H9 (cell line): ENCODE results near the gene RTN1. TPM values are rescaled to one million over a fixed set of nuclear protein-coding genes. Genes with fewer than 3 reads are reported as not detected.

ENCODE experiments used
- DNase-seq: peaks from one replicate; pipeline ENCODE4 v3.0.0-alpha.2; 2017
- H2AFZ ChIP-seq: one replicate; pipeline ENCODE4 v1.6.1; 2013; ENCODE audit warnings: mild to moderate bottlenecking, low read length, control low read depth, moderate library complexity
- H2AK5ac ChIP-seq: 2 replicates; pipeline ENCODE4 v1.6.1; 2013; ENCODE audit warnings: low read length, control low read depth, mixed read lengths; ENCODE audit not compliant: insufficient read length
- H2BK120ac ChIP-seq: one replicate; pipeline ENCODE4 v1.6.1; 2013; ENCODE audit warnings: low read depth, mild to moderate bottlenecking, low read length, control low read depth, inconsistent platforms; ENCODE audit not compliant: poor library complexity, severe bottlenecking
- H2BK12ac ChIP-seq: 2 replicates; pipeline ENCODE4 v1.6.1; 2013; ENCODE audit warnings: low read length, control low read depth, mixed read lengths, low read depth; ENCODE audit not compliant: insufficient read length
- H2BK15ac ChIP-seq: 2 replicates; pipeline ENCODE4 v1.6.1; 2013; ENCODE audit warnings: low read depth, low read length, control low read depth
- H2BK20ac ChIP-seq: one replicate; pipeline ENCODE4 v1.6.1; 2013; ENCODE audit warnings: low read depth, mild to moderate bottlenecking, low read length, control low read depth, inconsistent platforms; ENCODE audit not compliant: poor library complexity, severe bottlenecking
- H2BK5ac ChIP-seq: 2 replicates; pipeline ENCODE4 v1.6.1; 2013; ENCODE audit warnings: low read length, control low read depth, mixed read lengths; ENCODE audit not compliant: insufficient read length
- H3K14ac ChIP-seq: 2 replicates; pipeline ENCODE4 v1.6.1; 2013; ENCODE audit warnings: low read length, control low read depth; ENCODE audit not compliant: insufficient read depth
- H3K18ac ChIP-seq: 2 replicates; pipeline ENCODE4 v1.6.1; 2013; ENCODE audit warnings: low read depth, mild to moderate bottlenecking, mixed read lengths, low read length, control low read depth; ENCODE audit not compliant: insufficient read length
- H3K23ac ChIP-seq: 2 replicates; pipeline ENCODE4 v1.6.1; 2013; ENCODE audit warnings: low read length, control low read depth, mixed read lengths, low read depth; ENCODE audit not compliant: insufficient read length
- H3K23me2 ChIP-seq: 2 replicates; pipeline ENCODE4 v1.6.1; 2013; ENCODE audit warnings: low read depth, mild to moderate bottlenecking, mixed read lengths, low read length, control low read depth; ENCODE audit not compliant: insufficient read length, poor library complexity, severe bottlenecking
- H3K27ac ChIP-seq: 2 replicates; pipeline ENCODE4 v1.5.1; 2013; ENCODE audit warnings: low read length, control low read depth, mixed read lengths, low read depth; ENCODE audit not compliant: insufficient read length
- H3K27me3 ChIP-seq: 2 replicates; pipeline ENCODE4 v1.6.1; 2013; ENCODE audit warnings: low read length, control low read depth, inconsistent platforms; ENCODE audit not compliant: insufficient read depth
- H3K4ac ChIP-seq: 2 replicates; pipeline ENCODE4 v1.6.1; 2013; ENCODE audit warnings: low read depth, mild to moderate bottlenecking, control low read depth, inconsistent platforms, low read length, moderate library complexity
- H3K4me1 ChIP-seq: 2 replicates; pipeline ENCODE4 v1.6.1; 2013; ENCODE audit warnings: low read length, control low read depth, inconsistent platforms; ENCODE audit not compliant: insufficient read depth
- H3K4me2 ChIP-seq: 2 replicates; pipeline ENCODE4 v1.6.1; 2013; ENCODE audit warnings: low read length, control low read depth, mixed read lengths; ENCODE audit not compliant: insufficient read length, insufficient read depth
- H3K56ac ChIP-seq: 2 replicates; pipeline ENCODE4 v1.6.1; 2013; ENCODE audit warnings: low read depth, mild to moderate bottlenecking, mixed read lengths, low read length, control low read depth; ENCODE audit not compliant: insufficient read length
- H3K79me1 ChIP-seq: 2 replicates; pipeline ENCODE4 v1.6.1; 2013; ENCODE audit warnings: low read depth, mild to moderate bottlenecking, moderate library complexity, low read length, control low read depth, inconsistent platforms; ENCODE audit not compliant: insufficient read depth, poor library complexity, severe bottlenecking
- H3K79me2 ChIP-seq: 2 replicates; pipeline ENCODE4 v1.6.1; 2013; ENCODE audit warnings: low read length, control low read depth, inconsistent platforms; ENCODE audit not compliant: insufficient read depth
- H3K9ac ChIP-seq: 2 replicates; pipeline ENCODE4 v1.6.1; 2013; ENCODE audit warnings: low read length, control low read depth, mixed read lengths; ENCODE audit not compliant: insufficient read length; ENCODE audit errors: extremely low read depth
- H3K9me3 ChIP-seq: one replicate; pipeline ENCODE4 v1.6.1; 2013; ENCODE audit warnings: low read depth, low read length, inconsistent platforms; ENCODE audit not compliant: control insufficient read depth
- H3T11ph ChIP-seq: one replicate; pipeline ENCODE4 v1.6.1; 2013; ENCODE audit warnings: mild to moderate bottlenecking, low read length, control low read depth, inconsistent platforms
- H4K20me1 ChIP-seq: one replicate; pipeline ENCODE4 v1.6.1; 2013; ENCODE audit not compliant: control insufficient read depth, insufficient read length, insufficient read depth
- H4K5ac ChIP-seq: 2 replicates; pipeline ENCODE4 v1.6.1; 2013; ENCODE audit warnings: low read depth, mild to moderate bottlenecking, mixed read lengths, low read length, control low read depth; ENCODE audit not compliant: insufficient read length
- H4K8ac ChIP-seq: replicated peaks from 2 replicates; pipeline ENCODE4 v1.6.1; 2013; ENCODE audit warnings: low read length, control low read depth, mixed read lengths, low read depth; ENCODE audit not compliant: insufficient read length
- H4K91ac ChIP-seq: 2 replicates; pipeline ENCODE4 v1.6.1; 2013; ENCODE audit warnings: low read depth, mild to moderate bottlenecking, moderate library complexity, mixed read lengths, low read length, control low read depth; ENCODE audit not compliant: insufficient read length
- H3K27ac Mint-ChIP-seq, 3 experiments: 2 replicates in 2 of 3; 3 replicates in 1 of 3; pipeline ENCODE4 v1.8.0; 2020 to 2021; ENCODE audit warnings: mixed read lengths in 3 of 3, mild to moderate bottlenecking in 1 of 3, moderate library complexity in 1 of 3
- H3K27me3 Mint-ChIP-seq: 2 replicates; pipeline ENCODE4 v1.8.0; 2021; ENCODE audit warnings: low read depth, mild to moderate bottlenecking, moderate library complexity, mixed read lengths
- H3K36me3 Mint-ChIP-seq, 3 experiments: 2 replicates in 2 of 3; 3 replicates in 1 of 3; pipeline ENCODE4 v1.8.0; 2020 to 2021; ENCODE audit warnings: low read depth in 3 of 3, mixed read lengths in 3 of 3; ENCODE audit not compliant: insufficient read depth in 1 of 3
- H3K4me1 Mint-ChIP-seq, 2 experiments: 2 replicates each; pipeline ENCODE4 v1.8.0; 2020; ENCODE audit warnings: mixed read lengths in 2 of 2
- H3K4me3 Mint-ChIP-seq, 2 experiments: 2 replicates in 1 of 2; 3 replicates in 1 of 2; pipeline ENCODE4 v1.8.0; 2020 to 2021; ENCODE audit warnings: mild to moderate bottlenecking in 2 of 2, mixed read lengths in 2 of 2, moderate library complexity in 1 of 2
- H3K9me3 Mint-ChIP-seq, 2 experiments: 2 replicates in 1 of 2; 3 replicates in 1 of 2; pipeline ENCODE4 v1.8.0; 2020; ENCODE audit warnings: mild to moderate bottlenecking in 2 of 2, mixed read lengths in 2 of 2, moderate library complexity in 1 of 2
- CTCF ChIP-seq: fragments of 200-600 bp; sonication (generic); conservative IDR thresholded peaks from 3 replicates; pipeline ENCODE4 v1.8.0; 2021; ENCODE audit warnings: antibody characterized with exemption, mild to moderate bottlenecking
- WGBS: extraction: QIAGEN DNeasy Blood & Tissue Kit; methylation state at CpG from one replicate; pipeline ENCODE4 v1.1.7; 2013; ENCODE audit warnings: missing lambda C conversion rate, low lambda C conversion rate, mixed read lengths; ENCODE audit not compliant: insufficient read length; ENCODE audit errors: extremely low coverage; 5-methylcytosine and 5-hydroxymethylcytosine counted together
- total RNA-seq: library from RNA; stranded (reverse); gene quantifications from 2 replicates; pipeline ENCODE4 v1.2.1, GENCODE V29; 2021

The RTN1 gene
- total RNA-seq, 1 experiment from 2014 or later, result 1.8 TPM

DNA sequence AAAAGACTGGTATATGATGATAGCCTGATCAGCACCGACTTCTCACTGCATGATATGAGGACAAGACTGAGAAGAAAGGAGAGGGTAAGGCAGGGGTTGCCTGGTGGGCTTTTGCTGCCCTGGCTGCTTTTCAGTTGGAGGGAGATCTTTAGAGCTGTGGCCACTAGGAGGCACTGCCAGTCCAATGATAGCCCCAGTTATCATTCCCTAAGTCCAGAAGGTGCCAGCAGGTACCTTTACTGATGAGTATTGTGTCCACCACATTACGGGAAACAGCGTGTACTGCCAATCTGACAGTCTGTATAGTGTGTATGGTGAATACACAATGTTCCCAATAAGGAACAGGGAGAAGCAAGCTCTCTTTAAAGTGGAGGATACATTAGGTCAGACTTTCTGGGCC, 238.2 kb downstream of the RTN1 start:
- Histone ChIP-seq H2BK15ac (no peak overlapping the region), H2BK5ac (no peak overlapping the region), H2BK120ac (no peak overlapping the region), H3K23me2 (no peaks in the 10 kb centered on the region), H3K18ac (no peak overlapping the region), H4K5ac (no peak overlapping the region), H3K4me2 (no peak overlapping the region), H3K4me1 (no peaks in the 10 kb centered on the region), H2AK5ac (no peak overlapping the region), H4K91ac (no peak overlapping the region), H4K20me1 (no peaks in the 10 kb centered on the region), H3K4ac (no peak overlapping the region), H4K8ac (no peak overlapping the region), H3K56ac (no peak overlapping the region), H2AFZ (no peak overlapping the region), H2BK12ac (no peak overlapping the region), H3K27ac (no peak overlapping the region), H3K9ac (no peak overlapping the region), H3K23ac (no peak overlapping the region), H3K14ac (no peak overlapping the region), H3K79me2 (no peaks in the 10 kb centered on the region), H3K27me3 (no peaks in the 10 kb centered on the region; the same call in 1 of the 2 replicates), H3T11ph (no peak overlapping the region), H2BK20ac (no peak overlapping the region), H3K79me1 (no peaks in the 10 kb centered on the region), H3K9me3 (no peaks in the 10 kb centered on the region)
- H3K36me3 Mint-ChIP-seq, result no peaks in the 10 kb centered on the region
- TF ChIP-seq CTCF, result peak; percentile 84
- H3K9me3 Mint-ChIP-seq, result no peaks in the 10 kb centered on the region; a peak in 2 of 5 replicates
- peaks cover 39% of the 10 kb centered on the region for H3K27me3 Mint-ChIP-seq
- H3K4me3 Mint-ChIP-seq, result no peak overlapping the region
- WGBS, result no CpG with 5 or more reads among the region's 3 CpGs
- no peak overlapping the region for H3K27ac Mint-ChIP-seq
- H3K4me1 Mint-ChIP-seq, result peaks cover 12 to 16% of the 10 kb centered on the region in 2 experiments
- DNase-seq, result peak; percentile 66
